Hepatic stellate cell (primary cell): Measurements from ENCODE around the gene KIR3DL1.
"Not testable (repeated sequence)": the region's sequence is repeated elsewhere in the genome, so short reads cannot be mapped to it uniquely, and the experiment has no call there.

Source experiments
- DNase-seq: peaks from one replicate; pipeline ENCODE4 v3.0.0; 2011; ENCODE audit warnings: low spot score

Gene KIR3DL1

DNA sequence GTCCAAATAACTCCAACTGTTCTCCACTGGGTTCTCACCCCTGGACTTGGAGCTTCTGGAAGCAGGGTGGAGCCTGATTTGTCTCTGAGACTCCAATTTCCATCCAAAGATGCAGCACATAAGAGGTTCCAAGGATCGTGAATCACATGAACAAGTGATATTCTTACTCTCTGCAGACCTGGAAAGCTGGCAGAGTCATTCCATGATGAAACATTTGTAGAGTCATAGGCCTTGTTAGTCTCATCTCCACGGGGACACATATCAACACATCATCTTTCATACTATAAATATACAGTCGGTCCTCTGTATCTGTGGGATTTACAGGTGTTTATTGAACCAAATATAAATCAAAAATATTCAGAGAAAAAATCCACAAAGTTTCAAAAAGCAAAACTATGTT is 1.7 kb upstream of the KIR3DL1 start:
- not testable (repeated sequence) for DNase-seq

DNA sequence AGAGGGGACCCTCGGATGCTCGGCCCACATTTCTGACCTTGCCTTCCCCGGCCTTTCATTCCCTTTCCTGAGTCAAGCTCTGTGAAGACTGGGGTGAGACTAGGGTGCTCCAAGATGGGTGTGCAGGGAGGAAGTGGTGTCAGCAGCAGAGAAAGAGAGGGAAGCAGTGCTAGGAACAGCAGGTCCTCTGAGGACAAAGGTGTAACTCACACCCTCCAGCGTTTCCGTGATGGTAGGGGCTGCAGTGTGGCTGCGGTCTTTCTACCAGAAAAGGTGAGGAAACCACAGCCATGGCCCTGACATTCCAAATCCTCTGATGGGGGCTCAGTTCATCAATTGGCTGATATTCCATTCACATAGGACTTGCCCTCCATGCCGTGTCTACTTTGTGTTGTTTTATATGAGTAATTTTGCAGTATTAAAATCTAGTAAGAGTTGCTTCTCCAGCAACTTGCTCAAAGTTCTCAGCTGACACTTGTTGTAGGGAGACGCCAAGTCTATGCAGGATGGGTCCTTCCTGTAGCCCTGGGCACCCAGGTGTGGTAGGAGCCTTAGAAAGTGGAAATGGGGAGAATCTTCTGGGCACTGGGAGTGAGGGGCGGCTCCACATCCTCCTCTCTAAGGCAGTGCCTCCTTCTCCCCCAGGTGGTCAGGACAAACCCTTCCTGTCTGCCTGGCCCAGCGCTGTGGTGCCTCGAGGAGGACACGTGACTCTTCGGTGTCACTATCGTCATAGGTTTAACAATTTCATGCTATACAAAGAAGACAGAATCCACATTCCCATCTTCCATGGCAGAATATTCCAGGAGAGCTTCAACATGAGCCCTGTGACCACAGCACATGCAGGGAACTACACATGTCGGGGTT is 1.6 kb downstream of the KIR3DL1 start:
- no peak for DNase-seq

DNA sequence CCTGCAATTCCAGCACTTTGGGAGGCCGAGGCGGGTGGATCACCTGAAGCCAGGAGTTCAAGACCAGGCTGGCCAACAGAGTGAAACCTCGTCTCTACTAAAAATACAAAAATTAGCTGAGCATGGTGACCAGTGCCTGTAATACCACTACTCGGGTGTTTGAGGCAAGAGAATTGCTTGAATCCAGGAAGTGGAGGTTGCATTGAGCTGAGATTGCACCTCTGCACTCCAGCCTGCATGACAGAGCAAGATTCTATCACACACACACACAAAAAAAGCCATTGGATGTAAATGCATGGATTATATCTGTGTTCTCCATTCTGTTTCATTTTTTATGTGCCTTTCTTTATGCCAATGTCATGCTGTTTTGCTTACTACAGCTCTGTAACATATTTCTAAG is 8.1 kb downstream of the KIR3DL1 start:
- DNase-seq = not testable (repeated sequence)

DNA sequence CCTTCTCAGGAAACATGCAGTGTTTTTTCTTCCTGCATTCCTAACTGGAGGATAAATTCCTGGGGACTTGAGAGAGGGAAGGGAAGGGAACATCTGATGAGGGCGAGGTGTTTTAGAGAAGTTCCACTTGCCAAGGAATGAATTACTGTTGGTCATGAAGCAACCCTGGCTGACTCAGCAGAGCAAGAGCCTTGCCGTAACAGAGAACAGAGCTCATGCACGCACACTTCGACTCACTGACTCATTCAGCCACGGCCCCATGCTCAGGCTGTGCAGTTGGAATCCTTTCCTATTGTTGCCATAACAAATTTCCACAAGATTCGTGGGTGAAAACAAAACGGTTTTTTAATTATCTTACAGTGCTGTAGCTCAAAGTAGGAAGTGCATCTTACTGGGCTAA is 9.1 kb downstream of the KIR3DL1 start:
- not testable (repeated sequence) for DNase-seq

DNA sequence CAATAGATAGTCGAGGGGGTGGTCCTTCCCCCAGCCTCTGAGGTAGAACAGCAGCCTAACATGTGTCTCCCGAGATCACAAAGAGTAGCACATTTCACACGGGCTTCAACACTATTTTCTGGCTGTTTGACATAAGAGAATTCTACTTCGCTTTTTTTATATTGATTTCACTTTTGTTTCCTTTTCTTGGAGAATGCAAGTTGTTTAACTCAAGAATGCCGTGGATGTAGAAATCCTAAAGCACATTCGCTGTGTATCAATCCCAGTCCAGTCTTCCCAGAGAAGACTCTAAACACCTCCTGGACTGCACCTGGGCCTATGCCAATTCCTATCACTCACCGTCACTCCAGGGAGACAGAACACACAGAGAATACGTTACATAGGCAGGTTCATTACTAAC is 11.8 kb downstream of the KIR3DL1 start:
- not testable (repeated sequence) for DNase-seq

DNA sequence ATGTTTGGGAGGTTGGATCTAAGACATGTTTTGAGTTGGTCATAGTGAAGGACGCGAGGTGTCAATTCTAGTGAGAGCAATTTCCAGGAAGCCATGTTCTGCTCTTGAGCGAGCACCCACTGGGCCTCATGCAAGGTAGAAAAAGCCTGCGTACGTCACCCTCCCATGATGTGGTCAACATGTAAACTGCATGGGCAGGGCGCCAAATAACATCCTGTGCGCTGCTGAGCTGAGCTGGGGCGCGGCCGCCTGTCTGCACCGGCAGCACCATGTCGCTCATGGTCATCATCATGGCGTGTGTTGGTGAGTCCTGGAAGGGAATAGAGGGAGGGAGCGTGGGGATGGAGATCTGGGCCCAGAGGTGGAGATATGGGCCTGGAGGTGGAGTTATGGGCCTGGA is 16.2 kb downstream of the KIR3DL1 start, which contains the start of gene KIR2DS4:
Gene KIR2DS4, plus strand, starts transcription at position 181 of the 400 bp plus-strand sequence.
- not testable (repeated sequence) for DNase-seq

DNA sequence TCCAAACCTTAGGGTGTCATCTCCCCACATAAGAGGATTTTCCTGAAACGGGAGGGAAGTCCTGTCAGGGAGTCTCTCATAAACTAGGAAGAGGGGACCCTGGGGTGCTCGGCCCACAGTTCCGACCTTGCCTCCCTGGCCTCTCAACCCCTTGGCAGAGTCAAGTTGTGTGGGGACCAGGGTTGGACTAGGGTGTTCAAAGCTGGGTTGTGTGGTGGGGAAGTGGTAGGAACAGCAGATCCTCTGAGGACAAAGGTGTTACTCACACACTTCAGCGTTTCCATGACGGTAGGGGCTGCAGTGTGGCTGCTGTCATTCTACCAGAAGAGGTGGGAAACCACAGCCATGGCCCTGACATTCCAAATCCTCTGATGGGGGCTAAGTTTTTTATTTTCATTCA is 18.9 kb downstream of the KIR3DL1 start:
- not testable (repeated sequence) for DNase-seq

DNA sequence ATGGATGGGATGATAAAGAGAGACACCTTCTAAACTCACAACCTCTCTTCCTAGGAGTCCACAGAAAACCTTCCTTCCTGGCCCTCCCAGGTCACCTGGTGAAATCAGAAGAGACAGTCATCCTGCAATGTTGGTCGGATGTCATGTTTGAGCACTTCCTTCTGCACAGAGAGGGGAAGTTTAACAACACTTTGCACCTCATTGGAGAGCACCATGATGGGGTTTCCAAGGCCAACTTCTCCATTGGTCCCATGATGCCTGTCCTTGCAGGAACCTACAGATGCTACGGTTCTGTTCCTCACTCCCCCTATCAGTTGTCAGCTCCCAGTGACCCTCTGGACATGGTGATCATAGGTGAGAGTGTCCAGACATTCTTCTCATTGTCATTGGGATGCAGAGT is 21.3 kb downstream of the KIR3DL1 start:
- DNase-seq = not testable (repeated sequence)

DNA sequence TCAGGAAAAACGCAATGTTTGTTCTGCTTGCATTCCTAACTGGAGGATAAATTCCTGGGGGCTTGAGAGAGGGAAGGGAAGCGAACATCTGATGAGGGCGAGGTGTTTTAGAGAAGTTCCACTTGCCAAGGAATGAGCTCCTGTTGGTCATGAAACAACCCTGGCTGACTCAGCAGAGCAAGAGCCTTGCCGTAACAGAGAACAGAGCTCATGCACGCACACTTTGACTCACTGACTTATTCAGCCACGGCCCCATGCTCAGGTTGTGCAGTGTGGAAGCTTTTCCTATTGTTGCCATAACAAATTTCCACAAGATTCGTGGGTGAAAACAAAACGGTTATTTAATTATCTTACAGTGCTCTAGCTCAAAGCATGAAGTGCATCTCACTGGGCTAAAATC is 26.9 kb downstream of the KIR3DL1 start:
- not testable (repeated sequence) for DNase-seq

DNA sequence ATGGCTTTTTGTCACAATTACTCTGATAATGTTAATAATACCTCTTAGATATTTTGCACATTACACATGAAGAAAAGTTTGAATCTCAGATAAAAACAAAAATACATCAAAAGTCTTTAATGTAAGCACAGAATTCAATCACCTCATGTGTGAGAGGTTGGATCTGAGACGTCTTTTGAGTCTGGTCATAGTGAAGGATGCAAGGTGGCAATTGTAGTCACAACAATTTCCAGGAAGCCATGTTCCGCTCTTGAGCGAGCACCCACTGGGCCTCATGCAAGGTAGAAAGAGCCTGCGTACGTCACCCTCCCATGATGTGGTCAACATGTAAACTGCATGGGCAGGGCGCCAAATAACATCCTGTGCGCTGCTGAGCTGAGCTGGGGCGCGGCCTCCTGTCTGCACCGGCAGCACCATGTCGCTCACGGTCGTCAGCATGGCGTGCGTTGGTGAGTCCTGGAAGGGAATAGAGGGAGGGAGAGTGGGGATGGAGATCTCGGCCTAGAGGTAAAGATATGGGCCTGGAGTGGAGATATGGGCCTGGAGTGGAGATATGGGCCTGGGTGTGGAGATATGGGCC is 33.9 kb downstream of the KIR3DL1 start, which contains the start of gene KIR3DL2:
Gene KIR3DL2, plus strand, starts transcription at position 383 of the 580 bp plus-strand sequence. Its CDS starts 33 bp downstream, at position 416.
- not testable (repeated sequence) for DNase-seq

DNA sequence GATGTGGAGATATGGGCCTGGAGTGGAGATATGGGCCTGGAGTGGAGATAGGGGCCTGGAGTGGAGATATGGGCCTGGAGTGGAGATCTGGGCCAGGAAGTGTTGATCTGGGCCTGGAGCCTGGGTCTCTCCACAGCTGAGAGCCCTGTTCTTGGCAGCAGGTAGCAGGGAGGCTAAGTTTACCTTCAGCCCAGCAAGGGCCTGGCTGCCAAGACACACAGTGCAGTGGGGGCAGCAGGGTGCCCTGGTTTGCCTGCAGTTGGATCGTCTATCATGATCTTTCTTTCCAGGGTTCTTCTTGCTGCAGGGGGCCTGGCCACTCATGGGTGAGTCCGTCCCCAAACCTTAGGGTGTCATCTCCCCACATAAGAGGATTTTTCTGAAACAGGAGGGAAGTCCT is 34.7 kb downstream of the KIR3DL1 start:
- DNase-seq = no peak

DNA sequence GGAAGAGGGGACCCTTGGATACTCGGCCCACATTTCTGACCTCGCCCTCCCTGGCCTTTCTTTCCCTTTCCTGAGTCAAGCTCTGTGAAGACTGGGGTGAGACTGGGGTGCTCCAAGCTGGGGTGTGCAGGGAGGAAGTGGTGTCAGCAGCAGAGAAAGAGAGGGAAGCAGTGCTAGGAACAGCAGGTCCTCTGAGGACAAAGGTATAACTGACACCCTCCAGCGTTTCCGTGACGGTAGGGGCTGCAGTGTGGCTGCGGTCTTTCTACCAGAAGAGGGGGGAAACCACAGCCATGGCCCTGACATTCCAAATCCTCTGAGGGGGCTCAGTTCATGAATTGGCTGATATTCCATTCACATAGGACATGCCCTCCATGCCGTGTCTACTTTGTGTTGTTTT is 35.1 kb downstream of the KIR3DL1 start:
- no peak for DNase-seq

DNA sequence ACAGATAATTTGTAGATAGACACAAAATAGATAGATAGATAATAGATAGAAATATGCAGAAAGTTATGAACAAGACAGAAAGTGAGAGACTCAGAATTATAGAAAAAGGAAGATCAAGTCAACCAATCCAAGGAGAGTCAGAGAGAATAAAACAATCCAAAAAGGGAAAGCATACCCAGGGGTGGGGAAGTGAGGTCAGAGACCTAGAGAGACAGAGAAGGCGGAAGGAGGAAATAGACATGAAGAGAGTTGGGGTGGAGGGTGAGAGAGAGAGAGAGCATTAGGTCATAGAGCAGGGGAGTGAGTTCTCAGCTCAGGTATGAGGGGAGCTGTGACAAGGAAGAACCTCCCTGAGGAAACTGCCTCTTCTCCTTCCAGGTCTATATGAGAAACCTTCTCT is 39.0 kb downstream of the KIR3DL1 start:
- not testable (repeated sequence) for DNase-seq

DNA sequence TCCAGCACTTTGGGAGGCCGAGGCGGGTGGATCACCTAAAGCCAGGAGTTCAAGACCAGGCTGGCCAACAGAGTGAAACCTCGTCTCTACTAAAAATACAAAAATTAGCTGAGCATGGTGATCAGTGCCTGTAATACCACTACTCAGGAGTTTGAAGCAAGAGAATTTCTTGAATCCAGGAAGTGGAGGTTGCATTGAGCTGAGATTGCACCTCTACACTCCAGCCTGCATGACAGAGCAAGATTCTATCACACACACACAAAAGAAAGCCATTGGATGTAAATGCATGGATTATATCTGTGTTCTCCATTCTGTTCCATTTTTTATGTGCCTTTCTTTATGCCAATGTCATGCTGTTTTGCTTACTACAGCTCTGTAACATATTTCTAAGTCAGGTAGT is 42.2 kb downstream of the KIR3DL1 start:
- not testable (repeated sequence) for DNase-seq

DNA sequence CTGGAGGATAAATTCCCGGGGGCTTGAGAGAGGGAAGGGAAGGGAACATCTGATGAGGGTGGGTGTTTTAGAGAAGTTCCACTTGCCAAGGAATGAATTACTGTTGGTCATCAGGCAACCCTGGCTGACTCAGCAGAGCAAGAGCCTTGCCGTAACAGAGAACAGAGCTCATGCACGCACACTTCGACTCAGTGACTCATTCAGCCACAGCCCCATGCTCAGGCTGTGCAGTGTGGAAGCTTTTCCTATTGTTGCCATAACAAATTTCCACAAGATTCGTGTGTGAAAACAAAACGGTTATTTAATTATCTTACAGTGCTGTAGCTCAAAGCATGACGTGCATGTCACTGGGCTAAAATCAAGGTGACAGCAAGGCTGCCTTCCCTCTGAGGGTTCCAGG is 43.2 kb downstream of the KIR3DL1 start:
- not testable (repeated sequence) for DNase-seq

DNA sequence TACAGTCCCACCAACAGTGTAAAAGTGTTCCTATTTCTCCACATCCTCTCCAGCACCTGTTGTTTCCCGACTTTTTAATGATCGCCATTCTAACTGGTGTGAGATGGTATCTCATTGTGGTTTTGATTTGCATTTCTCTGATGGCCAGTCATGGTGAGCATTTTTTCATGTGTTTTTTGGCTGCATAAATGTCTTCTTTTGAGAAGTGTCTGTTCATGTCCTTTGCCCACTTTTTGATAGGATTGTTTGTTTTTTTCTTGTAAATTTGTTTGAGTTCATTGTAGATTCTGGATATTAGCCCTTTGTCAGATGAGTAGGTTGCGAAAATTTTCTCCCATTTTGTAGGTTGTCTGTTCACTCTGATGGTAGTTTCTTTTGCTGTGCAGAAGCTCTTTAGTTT is 47.2 kb downstream of the KIR3DL1 start:
- DNase-seq = not testable (repeated sequence)

DNA sequence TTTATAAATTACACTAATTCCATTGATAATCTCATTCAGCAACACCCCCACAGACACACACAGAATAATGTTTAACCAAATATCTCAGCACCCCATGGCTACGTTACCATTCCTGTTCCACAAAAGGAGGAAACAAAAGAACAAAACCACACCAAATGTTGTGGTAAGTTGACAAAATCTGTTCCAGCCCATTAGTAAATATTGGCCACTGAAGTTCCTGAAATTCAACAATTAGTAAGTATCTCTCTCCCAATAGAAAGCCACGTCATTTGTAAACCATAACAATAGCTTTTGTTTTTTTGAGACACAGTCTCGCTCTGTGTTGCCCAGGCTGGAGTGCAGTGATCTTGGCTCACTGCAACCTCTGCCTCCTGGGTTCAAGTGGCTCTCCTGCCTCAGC is 55.4 kb downstream of the KIR3DL1 start:
- no peak for DNase-seq

DNA sequence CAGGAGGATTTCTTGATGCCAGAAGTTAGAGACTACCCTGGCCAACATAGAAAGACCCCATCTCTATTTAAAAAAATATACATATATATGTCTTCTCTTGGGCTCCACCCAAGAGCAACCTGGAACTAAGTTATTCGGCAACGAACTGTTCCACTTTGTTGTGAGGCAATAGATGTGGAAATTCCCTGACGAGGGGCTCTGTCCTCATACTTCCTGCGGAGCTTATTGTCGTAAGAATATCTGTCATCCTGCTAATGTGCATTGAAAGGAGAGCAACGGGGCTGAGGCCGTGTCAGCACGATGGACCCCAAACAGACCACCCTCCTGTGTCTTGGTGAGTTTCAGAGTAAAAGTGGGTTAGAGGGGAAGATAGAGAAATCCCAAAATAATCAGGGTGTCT is 57.7 kb downstream of the KIR3DL1 start, which contains the start of gene FCAR:
Gene FCAR, plus strand, starts transcription at position 246 of the 400 bp plus-strand sequence. Its CDS starts 55 bp downstream, at position 301.
- DNase-seq = no peak

DNA sequence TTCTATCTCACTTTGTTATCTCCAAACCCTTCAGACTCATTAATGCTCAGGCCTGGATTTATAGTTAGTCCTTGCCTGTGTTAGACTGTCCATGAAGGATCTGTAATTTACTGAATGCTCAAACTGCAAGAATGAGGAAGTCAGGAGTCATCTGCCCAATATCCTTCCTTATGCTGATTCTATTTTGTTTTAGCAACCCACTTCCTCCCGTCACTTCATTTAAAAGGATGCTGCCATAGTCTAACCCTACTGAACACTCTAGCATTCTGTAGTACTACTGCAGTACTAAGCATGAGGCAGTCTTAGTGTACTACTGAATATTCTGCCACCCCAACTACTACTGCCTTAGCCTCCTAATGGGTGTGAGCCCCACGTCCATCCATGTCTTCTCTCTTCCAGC is 59.2 kb downstream of the KIR3DL1 start:
- no peak for DNase-seq

DNA sequence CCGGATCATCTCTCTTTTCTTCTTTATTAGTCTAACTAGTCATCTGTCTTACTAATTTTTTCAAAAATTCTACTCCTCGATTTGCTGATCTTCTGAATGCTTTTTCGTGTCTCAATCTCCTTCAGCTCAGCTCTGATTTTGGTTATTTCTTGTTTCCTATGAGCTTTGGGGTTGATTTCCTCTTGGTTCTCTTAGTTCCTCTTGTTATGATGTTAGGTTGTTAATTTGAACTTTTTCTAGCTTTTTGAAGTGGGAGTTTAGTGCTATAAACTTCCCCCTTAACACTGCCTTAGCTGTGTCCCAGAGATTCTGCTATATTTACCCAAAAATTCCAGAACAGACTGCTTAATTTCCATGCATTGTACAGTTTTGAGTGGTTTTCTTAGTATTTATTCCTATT is 61.2 kb downstream of the KIR3DL1 start:
- DNase-seq = no peak
